GM23338 (cell line): Measurements from ENCODE around the gene KNTC1. TPM values are rescaled to one million over a fixed set of nuclear protein-coding genes. Genes with fewer than 3 reads are reported as not detected.

ENCODE experiments used
- ATAC-seq: fragments of 200-7000 bp; cut with Tn5 transposase; 3 replicates; pipeline ENCODE4 v1.9.1; 2020
- DNase-seq: peaks from one replicate; pipeline ENCODE4 v3.0.0-alpha.2; 2015; ENCODE audit warnings: low spot score
- H2AFZ ChIP-seq: fragments of 200-600 bp; sonication (generic); 2 replicates; pipeline ENCODE4 v1.8.0; 2016; ENCODE audit warnings: antibody characterized with exemption, mild to moderate bottlenecking, moderate library complexity
- H3F3A ChIP-seq: fragments of 200-600 bp; sonication (generic); replicated peaks from 2 replicates; pipeline ENCODE4 v1.8.0; 2017; ENCODE audit warnings: antibody characterized with exemption, mixed run types, low read depth
- H3K27ac ChIP-seq: fragments of 200-600 bp; sonication (generic); 2 replicates; pipeline ENCODE4 v1.6.1; 2016; ENCODE audit warnings: low read depth
- H3K27me3 ChIP-seq: fragments of 200-600 bp; sonication (generic); 2 replicates; pipeline ENCODE4 v1.8.0; 2016; ENCODE audit warnings: mild to moderate bottlenecking, mixed run types, moderate library complexity; ENCODE audit not compliant: insufficient read depth
- H3K36me3 ChIP-seq: fragments of 200-600 bp; sonication (generic); 2 replicates; pipeline ENCODE4 v1.8.0; 2016; ENCODE audit warnings: mild to moderate bottlenecking; ENCODE audit not compliant: insufficient read depth
- H3K4me1 ChIP-seq: fragments of 200-600 bp; sonication (generic); 2 replicates; pipeline ENCODE4 v1.8.0; 2016; ENCODE audit warnings: mild to moderate bottlenecking, moderate library complexity; ENCODE audit not compliant: insufficient read depth
- H3K4me2 ChIP-seq: fragments of 200-600 bp; sonication (generic); 2 replicates; pipeline ENCODE4 v1.7.1; 2017; ENCODE audit warnings: mixed run types
- H3K4me3 ChIP-seq: fragments of 200-600 bp; sonication (generic); 2 replicates; pipeline ENCODE4 v1.6.1; 2016; ENCODE audit warnings: mixed run types
- H3K79me2 ChIP-seq: fragments of 200-600 bp; sonication (generic); replicated peaks from 2 replicates; pipeline ENCODE4 v1.8.0; 2017; ENCODE audit warnings: mild to moderate bottlenecking; ENCODE audit not compliant: insufficient read depth
- H3K9me2 ChIP-seq: fragments of 200-600 bp; sonication (generic); 2 replicates; pipeline ENCODE4 v1.8.0; 2017; ENCODE audit not compliant: insufficient read depth
- H4K20me1 ChIP-seq: fragments of 200-600 bp; sonication (generic); replicated peaks from 2 replicates; pipeline ENCODE4 v1.8.0; 2017; ENCODE audit warnings: mild to moderate bottlenecking; ENCODE audit not compliant: insufficient read depth
- H3K27ac Mint-ChIP-seq: 2 replicates; pipeline ENCODE4 v1.8.0; 2020; ENCODE audit warnings: inconsistent platforms, mild to moderate bottlenecking, moderate library complexity, mixed read lengths
- H3K27me3 Mint-ChIP-seq: 3 replicates; pipeline ENCODE4 v1.8.0; 2022; ENCODE audit warnings: low read depth, mild to moderate bottlenecking, moderate library complexity, mixed read lengths, inconsistent platforms; ENCODE audit not compliant: insufficient read depth, poor library complexity
- H3K36me3 Mint-ChIP-seq: 3 replicates; pipeline ENCODE4 v1.8.0; 2021; ENCODE audit warnings: low read depth, mild to moderate bottlenecking, inconsistent platforms, moderate library complexity, mixed read lengths
- H3K4me1 Mint-ChIP-seq: 3 replicates; pipeline ENCODE4 v1.8.0; 2020; ENCODE audit warnings: mild to moderate bottlenecking, inconsistent platforms, mixed read lengths
- H3K4me3 Mint-ChIP-seq: 3 replicates; pipeline ENCODE4 v1.8.0; 2021; ENCODE audit warnings: moderate library complexity, mild to moderate bottlenecking, inconsistent platforms, mixed read lengths
- H3K9me3 Mint-ChIP-seq: 3 replicates; pipeline ENCODE4 v1.8.0; 2020; ENCODE audit warnings: moderate library complexity, mild to moderate bottlenecking, inconsistent platforms, mixed read lengths
- ETS1 ChIP-seq: IDR thresholded peaks from 2 replicates; pipeline ENCODE4 v1.6.1; 2016; ENCODE audit warnings: antibody characterized with exemption
- JUNB ChIP-seq: IDR thresholded peaks from one replicate; pipeline ENCODE4 v1.6.1; 2016; ENCODE audit warnings: antibody characterized with exemption; ENCODE audit not compliant: unreplicated experiment
- NANOG ChIP-seq: IDR thresholded peaks from 2 replicates; pipeline ENCODE4 v1.6.1; 2016; ENCODE audit warnings: antibody characterized with exemption, borderline replicate concordance
- POLR2AphosphoS5 ChIP-seq: IDR thresholded peaks from 2 replicates; pipeline ENCODE4 v1.6.1; 2016; ENCODE audit warnings: antibody characterized with exemption, low read depth
- ZNF114 ChIP-seq: fragments of 250-450 bp; sonication (Bioruptor Pico); IDR thresholded peaks from 2 replicates; pipeline ENCODE4 v1.5.0; 2020; ENCODE audit warnings: mild to moderate bottlenecking, moderate library complexity
- ZNF331 ChIP-seq: fragments of 250-450 bp; sonication (Bioruptor Pico); IDR thresholded peaks from 2 replicates; pipeline ENCODE4 v1.5.0; 2020; ENCODE audit warnings: low read depth, mild to moderate bottlenecking, moderate library complexity
- ZNF462 ChIP-seq: fragments of 250-450 bp; sonication (Bioruptor Pico); IDR thresholded peaks from 2 replicates; pipeline ENCODE4 v1.5.0; 2020; ENCODE audit warnings: mild to moderate bottlenecking, moderate library complexity
- polyA plus RNA-seq: library from polyadenylated mRNA; unstranded; fragments of >200 nt; fragmentation: Nextera tagmentation; extraction: Ambion mirVana; gene quantifications from 2 replicates; pipeline ENCODE4 v1.2.1, GENCODE V29; 2016
- total RNA-seq: library from RNA; depleted of rRNA; stranded (reverse); fragments of >200 nt; shearing (Covaris generic); gene quantifications from 2 replicates; pipeline ENCODE4 v1.2.3, GENCODE V29; 2014

Gene KNTC1
- total and polyA plus RNA-seq, 2 experiments from 2014 or later, result 55.2 to 98.0 TPM

- TF ChIP-seq ZNF462 (CRISPR knock-in tag) (no peak), ZNF331 (CRISPR knock-in tag) (no peak), NANOG (no peak), ZNF114 (CRISPR knock-in tag) (no peak)
Measured at GRCh38 chr12:122560138-122560537, 33.1 kb downstream of the KNTC1 start (continued).

- H4K20me1 ChIP-seq, result peaks cover 13% of the 10 kb centered on the region; the same call in 1 of the 2 replicates
- no peak overlapping the region for H2AFZ ChIP-seq
- no peaks in the 10 kb centered on the region for H3K79me2 ChIP-seq
- Mint-ChIP-seq H3K36me3 (peaks cover 49% of the 10 kb centered on the region), H3K27me3 (no peaks in the 10 kb centered on the region), H3K4me1 (no peaks in the 10 kb centered on the region), H3K4me3 (no peak overlapping the region), H3K27ac (no peak overlapping the region), H3K9me3 (no peaks in the 10 kb centered on the region)
- no peaks in the 10 kb centered on the region for H3K9me2 ChIP-seq
- no peak overlapping the region for H3K27ac ChIP-seq
- no peak overlapping the region for H3K4me2 ChIP-seq
- DNase-seq (no peak), ATAC-seq (no peak)
- no peaks in the 10 kb centered on the region for H3K4me1 ChIP-seq
- peaks cover 26% of the 10 kb centered on the region for H3K36me3 ChIP-seq
- H3K4me3 ChIP-seq, result no peak overlapping the region
- H3F3A ChIP-seq, result no peaks in the 10 kb centered on the region
- no peaks in the 10 kb centered on the region for H3K27me3 ChIP-seq
- TF ChIP-seq JUNB (no peak), NANOG (no peak), ETS1 (no peak), POLR2AphosphoS5 (no peak), ZNF462 (CRISPR knock-in tag) (no peak), ZNF331 (CRISPR knock-in tag) (no peak)
Measured at GRCh38 chr12:122563361-122563760, 36.3 kb downstream of the KNTC1 start.
